ENCODE results near the gene ZDHHC13.

The ZDHHC13 gene

DNA sequence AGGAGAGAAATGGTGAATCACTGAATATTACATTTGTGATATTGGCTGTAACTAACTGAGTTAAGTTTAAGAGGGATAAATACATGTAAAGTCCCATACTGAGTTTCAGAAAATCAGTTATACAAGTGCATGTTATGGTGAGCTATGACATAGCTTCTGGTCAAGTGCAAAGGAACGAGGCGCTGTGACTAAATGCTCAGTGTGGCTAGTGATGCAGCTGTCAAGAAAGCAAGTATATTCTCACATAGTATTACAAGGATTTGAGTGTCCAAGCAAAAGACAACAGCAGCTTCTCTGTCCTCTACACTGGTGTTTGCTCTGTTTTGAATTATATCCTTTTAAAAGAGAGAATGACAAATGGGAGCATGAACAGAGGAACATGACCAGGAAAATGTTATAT is 44.7 kb downstream of the ZDHHC13 start:
- TF ChIP-seq, protein P1, sequence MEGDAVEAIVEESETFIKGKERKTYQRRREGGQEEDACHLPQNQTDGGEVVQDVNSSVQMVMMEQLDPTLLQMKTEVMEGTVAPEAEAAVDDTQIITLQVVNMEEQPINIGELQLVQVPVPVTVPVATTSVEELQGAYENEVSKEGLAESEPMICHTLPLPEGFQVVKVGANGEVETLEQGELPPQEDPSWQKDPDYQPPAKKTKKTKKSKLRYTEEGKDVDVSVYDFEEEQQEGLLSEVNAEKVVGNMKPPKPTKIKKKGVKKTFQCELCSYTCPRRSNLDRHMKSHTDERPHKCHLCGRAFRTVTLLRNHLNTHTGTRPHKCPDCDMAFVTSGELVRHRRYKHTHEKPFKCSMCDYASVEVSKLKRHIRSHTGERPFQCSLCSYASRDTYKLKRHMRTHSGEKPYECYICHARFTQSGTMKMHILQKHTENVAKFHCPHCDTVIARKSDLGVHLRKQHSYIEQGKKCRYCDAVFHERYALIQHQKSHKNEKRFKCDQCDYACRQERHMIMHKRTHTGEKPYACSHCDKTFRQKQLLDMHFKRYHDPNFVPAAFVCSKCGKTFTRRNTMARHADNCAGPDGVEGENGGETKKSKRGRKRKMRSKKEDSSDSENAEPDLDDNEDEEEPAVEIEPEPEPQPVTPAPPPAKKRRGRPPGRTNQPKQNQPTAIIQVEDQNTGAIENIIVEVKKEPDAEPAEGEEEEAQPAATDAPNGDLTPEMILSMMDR (IDR thresholded peaks at IDR 0.05; ENCODE audit: low read depth, low read length, missing control alignments): no peak
- in situ Hi-C loops (cut with HindIII; ENCODE audit: low sequenced_read_pairs): no loop called here
- H3K4me3 ChIP-seq (ENCODE audit: low read depth, low read length): no peak overlapping the region
- no peak for DNase-seq (ENCODE audit: low read depth)

DNA sequence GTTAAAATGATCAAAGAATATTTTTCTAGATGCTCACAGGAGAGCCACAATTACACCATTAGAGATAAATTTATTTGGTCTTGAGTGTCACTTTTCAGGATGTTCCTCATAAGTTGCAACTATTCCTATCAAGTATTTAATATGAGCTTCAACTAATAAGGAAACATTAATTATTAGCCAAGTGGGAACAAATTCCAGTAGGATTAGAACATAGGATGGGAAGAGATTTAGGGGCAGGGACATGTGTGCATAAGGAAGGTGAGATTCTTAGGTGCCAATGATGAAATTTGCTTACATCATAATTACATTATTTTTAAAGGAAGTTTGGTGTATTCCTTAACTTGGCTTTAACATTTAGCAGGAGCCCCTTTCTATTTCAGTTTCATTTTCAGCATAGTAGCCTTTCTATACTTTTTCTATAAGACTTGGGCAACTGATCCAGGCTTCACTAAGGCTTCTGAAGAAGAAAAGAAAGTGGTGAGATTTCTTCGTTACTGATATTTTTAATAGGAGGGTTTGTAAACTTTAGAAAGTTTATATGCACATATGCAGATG is 46.1 kb downstream of the ZDHHC13 start:
- in situ Hi-C loops (cut with HindIII; ENCODE audit: low sequenced_read_pairs): no loop called here
- DNase-seq (ENCODE audit: low read depth): no peak
- H3K4me3 ChIP-seq (ENCODE audit: low read depth, low read length): no peak overlapping the region
- TF ChIP-seq, protein P1 (IDR thresholded peaks at IDR 0.05; ENCODE audit: low read depth, low read length, missing control alignments): no peak

DNA sequence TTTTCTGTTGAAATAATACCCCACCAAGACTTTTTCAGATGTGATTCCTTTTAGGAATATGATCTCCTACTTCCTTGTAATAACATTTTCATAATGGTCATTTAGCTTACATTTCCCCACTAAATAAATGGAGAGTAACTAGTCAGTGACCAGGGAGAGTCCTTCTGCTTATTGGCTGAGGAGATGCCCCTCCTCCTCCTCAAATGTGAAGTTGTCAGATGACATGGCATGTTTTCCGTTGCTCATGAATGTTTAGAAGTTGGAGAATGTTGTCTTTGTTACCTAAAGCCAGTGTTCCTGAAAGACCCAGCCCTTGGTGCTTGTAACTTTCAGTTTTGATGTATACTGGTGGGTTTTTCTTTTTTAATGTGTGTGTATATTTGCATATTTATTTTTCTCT is 46.6 kb downstream of the ZDHHC13 start:
- TF ChIP-seq, protein P1 (IDR thresholded peaks at IDR 0.05; ENCODE audit: low read depth, low read length, missing control alignments): no peak
- in situ Hi-C loops (cut with HindIII; ENCODE audit: low sequenced_read_pairs): no loop called here
- H3K4me3 ChIP-seq (ENCODE audit: low read depth, low read length): no peak overlapping the region
- no peak for DNase-seq (ENCODE audit: low read depth)

DNA sequence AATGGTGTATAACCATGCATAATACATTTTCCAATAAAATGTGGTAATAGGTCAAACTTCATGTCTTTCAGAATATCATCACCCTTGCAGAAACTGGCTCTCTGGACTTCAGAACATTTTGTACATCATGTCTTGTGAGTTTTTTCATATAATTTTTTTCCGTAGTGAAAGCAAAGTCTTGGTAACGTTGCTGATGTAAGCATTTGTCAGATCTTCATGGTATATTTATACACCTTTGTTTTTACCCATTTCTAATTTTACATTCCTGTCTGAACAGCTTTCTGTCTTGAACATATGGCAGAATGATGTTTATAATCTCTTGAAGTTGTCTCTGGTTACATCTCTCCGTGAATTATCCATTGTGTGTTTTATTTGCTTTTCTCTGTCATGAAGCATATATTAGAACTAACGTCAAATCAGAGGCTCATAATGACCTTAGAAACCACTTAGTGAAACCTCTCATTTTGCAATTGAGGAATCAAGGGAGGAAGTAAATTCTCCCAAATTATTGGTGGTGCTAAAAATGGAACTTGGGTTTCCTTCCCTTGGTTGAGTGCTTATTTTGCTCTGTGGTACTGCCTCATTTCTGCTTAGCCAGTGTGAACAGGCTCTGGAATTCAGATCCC is 47.4 kb downstream of the ZDHHC13 start:
- no peak overlapping the region for H3K4me3 ChIP-seq (ENCODE audit: low read depth, low read length)
- in situ Hi-C loops (cut with HindIII; ENCODE audit: low sequenced_read_pairs): no loop called here
- TF ChIP-seq, protein P1 (IDR thresholded peaks at IDR 0.05; ENCODE audit: low read depth, low read length, missing control alignments): no peak

DNA sequence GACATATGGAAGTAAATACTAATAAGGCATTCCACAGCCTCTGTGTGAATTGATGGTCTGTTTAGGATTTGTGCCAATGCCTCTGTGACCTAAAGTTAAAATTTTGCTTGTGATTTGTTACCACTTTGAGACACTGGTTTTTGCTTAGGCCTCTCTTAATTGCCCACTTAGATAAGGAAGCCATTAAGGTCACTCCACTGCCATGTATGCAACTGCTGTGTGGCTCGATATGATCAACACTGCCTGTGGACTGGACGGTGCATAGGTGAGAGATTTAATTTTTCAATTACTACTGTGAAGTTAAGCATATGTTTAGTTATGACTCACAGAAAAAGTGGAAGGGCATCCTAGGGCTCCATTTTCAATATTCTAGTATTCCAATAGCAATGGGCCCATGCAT is 47.9 kb downstream of the ZDHHC13 start:
- in situ Hi-C loops (cut with HindIII; ENCODE audit: low sequenced_read_pairs): no loop called here

More for the DNA sequence above, 47.4 kb downstream of the ZDHHC13 start:
- no peak for DNase-seq (ENCODE audit: low read depth)

DNA sequence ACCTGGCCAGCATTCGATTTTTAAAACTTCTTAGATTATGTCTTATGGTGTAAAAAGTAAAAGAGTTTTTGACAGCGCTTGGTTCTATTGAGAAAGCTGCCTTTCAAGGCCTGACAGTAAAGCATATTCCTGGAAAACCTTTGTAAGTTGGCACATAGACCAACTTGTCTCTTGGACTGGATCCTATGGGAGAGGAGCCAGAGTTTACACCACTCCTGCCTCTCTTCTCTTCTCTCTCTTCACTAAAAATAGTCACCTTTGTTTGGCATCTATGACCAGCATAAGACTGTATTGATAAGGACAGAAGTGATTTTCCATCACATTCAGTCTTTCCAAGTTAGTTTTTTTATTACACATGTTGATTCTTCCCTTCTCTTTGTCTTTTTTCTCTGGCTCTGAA is 51.1 kb downstream of the ZDHHC13 start:
- no peak overlapping the region for H3K4me3 ChIP-seq (ENCODE audit: low read depth, low read length)
- DNase-seq (ENCODE audit: low read depth): no peak
- in situ Hi-C loops (cut with HindIII; ENCODE audit: low sequenced_read_pairs): no loop called here
- TF ChIP-seq, protein P1 (IDR thresholded peaks at IDR 0.05; ENCODE audit: low read depth, low read length, missing control alignments): no peak

More for the DNA sequence above, 47.9 kb downstream of the ZDHHC13 start:
- H3K4me3 ChIP-seq (ENCODE audit: low read depth, low read length): no peak overlapping the region
- DNase-seq (ENCODE audit: low read depth): no peak
- TF ChIP-seq, protein P1 (IDR thresholded peaks at IDR 0.05; ENCODE audit: low read depth, low read length, missing control alignments): no peak
